ENCODE measurements around the gene YAP1.

YAP1 gene

GRCh38 chr11:102117472-102118113 is 7.3 kb downstream of the YAP1 start:
- DNase-seq (ENCODE audit: low read depth in 2 of 2), result no peak

DNA sequence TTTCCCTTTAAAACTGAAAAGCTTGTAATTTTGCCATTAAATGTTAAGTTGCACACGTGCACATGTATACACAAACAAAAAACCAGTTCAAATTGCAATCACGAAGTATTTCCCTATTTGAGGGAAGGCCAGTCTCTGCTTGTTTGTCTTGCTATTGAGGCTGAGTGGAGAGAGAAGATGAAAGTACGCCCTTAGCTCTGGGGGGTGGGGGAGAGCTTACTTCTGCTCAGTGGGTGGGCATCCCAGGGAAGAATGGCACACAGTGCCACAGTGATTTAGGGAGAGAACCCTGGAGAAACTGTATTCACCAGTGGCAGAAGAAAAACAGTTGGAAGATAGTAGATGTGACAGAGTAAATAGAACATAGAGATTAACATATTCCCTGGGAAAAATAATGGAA is 8.7 kb downstream of the YAP1 start:
- DNase-seq (ENCODE audit: low read depth in 2 of 2), result no peak

DNA sequence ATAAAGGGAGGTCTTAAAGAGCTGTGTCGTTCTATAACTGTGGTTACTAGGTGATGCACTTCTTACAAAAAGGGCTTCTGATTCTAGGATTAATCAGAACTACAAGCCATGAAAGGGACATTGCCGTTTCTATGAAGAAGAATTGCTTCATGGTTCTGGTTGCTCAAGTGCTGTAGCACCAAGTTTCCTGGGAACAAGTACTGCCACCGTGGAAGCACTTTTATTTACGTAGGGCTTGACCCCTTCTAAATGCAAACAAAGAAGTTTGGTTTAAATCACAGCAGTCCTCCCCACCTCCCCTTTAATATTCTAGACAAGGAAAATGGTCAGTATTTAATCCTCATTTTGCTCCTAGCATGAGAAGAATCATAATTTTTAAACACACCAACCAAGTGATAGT is 9.8 kb downstream of the YAP1 start:
- no peak for DNase-seq (ENCODE audit: low read depth in 2 of 2)

DNA sequence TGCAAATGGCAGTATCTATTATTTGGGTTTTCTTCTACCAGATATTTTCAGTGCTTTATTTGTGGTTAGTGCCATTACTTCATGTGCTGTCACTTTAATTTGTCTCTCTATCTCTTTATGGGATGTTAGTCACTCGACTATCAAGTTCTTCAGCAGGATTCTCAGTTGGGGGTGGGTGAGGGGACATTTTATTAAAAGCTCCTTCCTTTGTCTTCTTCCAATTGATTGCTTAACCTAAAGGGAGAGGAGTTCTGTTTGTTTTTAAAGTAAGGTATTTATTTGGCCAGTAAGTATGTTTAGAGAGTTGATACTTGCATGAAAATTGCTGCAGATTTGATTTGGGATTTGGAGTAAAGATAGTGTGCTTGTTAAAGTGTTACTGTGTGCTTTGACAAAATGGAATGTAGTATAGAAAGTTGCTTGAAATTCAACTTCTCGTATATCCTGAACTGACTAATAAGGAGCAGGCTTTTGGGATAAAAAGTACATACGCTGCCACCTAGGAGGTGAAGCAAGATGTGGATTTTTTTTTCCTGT is 10.3 kb downstream of the YAP1 start:
- no peak for DNase-seq (ENCODE audit: low read depth in 2 of 2)

GRCh38 chr11:102121329-102121728 is 11.1 kb downstream of the YAP1 start:
- DNase-seq (ENCODE audit: low read depth in 2 of 2), result no peak

DNA sequence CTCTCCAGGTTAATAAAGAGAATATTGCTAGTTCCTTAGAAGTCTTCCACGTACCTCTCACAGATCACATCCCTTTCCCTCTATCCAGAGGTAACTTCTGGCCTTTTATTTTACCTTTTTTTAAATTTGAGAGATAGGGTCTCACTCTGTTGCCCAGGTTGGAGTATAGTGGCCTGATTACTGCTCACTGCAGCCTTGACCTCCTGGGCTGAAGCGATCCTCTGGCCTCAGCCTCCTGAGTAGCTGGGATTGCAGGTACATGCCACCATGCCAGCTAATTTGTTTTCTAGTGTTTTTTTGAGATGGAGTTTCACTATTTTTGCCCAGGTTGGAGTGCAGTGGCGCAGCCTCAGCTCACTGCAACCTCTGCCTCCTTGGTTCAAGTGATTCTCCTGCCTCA is 24.4 kb downstream of the YAP1 start:
- DNase-seq (ENCODE audit: low read depth in 2 of 2), result no peak

DNA sequence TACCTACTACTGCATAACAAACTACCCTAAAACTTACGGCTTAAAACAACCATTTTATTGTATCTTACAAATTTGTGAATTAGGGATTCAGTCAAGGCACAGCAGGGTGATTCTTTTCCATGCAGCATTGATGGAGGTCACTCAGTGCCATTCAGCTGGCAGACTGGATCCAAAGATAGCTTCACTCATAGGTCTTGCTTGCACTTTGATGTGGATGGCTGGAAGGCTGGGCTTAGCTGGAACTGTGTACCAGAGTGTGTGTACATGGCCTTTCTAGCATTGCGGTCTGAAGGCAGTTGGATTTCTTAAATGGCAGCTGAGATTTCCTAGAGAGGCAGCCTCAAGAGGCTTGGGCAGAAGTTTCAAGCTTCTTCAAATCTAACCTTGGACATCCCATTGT is 25.0 kb downstream of the YAP1 start:
- no peak for DNase-seq (ENCODE audit: low read depth in 2 of 2)

DNA sequence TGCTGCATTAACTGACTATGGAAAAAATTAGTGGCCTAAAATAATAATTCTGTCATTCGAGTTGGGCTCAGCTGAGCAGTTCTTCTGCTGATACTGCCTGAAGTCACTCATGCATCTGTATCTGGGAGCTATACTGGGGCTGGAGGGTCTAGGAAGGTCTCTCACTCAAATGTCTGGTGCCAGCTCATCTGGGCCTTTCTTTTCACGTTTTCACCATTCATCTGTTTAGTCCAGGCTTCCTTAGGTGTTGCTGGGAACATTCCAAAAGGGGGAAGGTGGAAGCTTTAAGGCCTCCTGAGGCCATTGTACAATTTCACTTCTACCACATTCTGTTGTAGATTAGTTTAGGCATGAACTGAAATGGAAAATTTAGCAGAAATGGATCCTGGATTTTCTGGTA is 28.0 kb downstream of the YAP1 start:
- DNase-seq (ENCODE audit: low read depth in 2 of 2), result no peak

DNA sequence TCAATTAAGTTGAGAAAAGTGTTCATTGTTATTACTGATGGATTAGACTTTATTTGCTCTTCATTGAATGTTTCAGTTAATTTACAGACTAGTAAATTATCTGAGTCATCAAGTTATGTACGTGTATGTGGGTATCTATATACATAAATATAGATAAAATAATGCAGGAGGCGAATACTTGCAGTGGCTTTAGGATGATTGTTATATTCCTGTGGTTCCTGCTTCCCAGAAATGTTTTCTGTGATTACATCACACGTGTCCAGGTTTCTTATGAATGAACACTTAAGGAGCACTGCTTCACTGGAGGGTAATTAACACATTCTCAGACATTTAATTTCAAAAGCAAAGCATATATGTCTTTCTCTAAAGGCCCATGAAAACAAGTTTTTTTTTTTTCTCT is 28.4 kb downstream of the YAP1 start:
- DNase-seq (ENCODE audit: low read depth in 2 of 2), result no peak

DNA sequence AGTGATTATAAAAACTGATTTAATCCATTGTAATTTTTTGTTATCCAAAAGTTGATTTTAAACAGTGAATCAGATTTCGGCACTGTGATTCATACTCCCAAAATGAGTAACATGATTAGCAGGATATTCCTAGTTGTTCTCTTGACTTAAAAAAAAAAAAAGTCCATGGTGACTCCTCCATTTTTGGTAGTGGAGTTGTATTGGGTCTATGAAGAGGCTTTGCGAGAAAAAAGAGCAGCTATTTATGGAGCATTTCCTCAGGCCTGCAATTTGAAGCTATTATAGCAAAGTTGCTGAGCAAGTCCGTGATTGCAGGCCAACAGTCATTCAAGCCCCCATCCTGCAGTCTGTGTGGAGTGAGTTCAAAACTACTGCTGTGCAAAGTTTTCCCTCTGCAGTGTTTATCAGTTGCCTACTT is 28.8 kb downstream of the YAP1 start:
- DNase-seq (ENCODE audit: low read depth in 2 of 2), result no peak

- DNase-seq (ENCODE audit: low read depth in 2 of 2), result no peak
Measured at GRCh38 chr11:102142333-102142732, 32.1 kb downstream of the YAP1 start.

GRCh38 chr11:102143867-102144266 is 33.6 kb downstream of the YAP1 start:
- no peak for DNase-seq (ENCODE audit: low read depth in 2 of 2)

DNA sequence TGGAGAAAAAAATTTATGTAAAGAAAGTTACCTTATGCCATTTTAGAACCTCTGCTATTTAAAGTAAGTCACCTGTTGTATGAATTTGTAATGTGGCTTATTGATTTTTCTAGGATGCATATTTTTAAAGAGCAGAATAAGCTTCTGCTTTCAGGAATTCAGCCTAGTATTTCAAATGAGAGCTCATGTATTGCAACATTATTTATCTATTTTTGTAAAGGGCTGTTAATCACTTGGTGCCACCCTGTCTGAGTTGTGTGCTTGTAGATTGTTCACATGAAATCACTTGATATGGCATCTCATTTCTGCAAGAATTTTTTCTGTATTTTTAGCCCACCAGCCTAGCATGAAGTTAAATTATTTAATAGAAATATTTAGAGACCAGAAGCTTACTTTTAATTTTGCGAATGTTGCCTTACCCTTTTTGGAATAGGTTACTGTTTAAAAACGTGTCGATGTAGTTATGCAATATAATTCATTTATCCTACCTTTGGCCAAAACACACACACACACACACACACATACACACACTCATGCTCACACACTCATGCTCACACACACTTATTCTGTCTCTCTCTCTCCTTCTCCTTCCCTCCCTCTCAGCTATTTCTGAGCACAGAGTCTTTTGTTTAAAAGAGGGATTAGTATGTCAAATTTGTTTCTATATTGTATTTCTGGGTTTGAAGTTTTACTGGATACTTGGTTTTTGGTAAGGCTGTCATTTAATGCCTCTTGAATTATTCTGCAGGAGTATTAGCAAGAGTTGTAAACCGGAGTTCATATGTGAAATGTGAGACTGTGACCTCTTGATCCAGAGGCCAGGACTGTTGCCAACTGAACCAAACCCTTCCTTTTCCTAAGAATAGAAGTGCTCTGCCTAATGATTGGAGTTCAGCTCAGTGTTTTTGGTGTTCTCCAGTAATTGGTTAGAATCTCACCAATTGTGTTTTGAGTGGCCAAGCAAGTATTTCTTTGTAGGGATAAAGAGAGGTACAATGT is 34.4 kb downstream of the YAP1 start:
- no peak for DNase-seq (ENCODE audit: low read depth in 2 of 2)

GRCh38 chr11:102147015-102147414 is 36.8 kb downstream of the YAP1 start:
- no peak for DNase-seq (ENCODE audit: low read depth in 2 of 2)

- no peak for DNase-seq (ENCODE audit: low read depth in 2 of 2)
Measured at GRCh38 chr11:102147632-102148031, 37.4 kb downstream of the YAP1 start.

- no peak for DNase-seq (ENCODE audit: low read depth in 2 of 2)
Measured at GRCh38 chr11:102148059-102148458, 37.8 kb downstream of the YAP1 start.

DNA sequence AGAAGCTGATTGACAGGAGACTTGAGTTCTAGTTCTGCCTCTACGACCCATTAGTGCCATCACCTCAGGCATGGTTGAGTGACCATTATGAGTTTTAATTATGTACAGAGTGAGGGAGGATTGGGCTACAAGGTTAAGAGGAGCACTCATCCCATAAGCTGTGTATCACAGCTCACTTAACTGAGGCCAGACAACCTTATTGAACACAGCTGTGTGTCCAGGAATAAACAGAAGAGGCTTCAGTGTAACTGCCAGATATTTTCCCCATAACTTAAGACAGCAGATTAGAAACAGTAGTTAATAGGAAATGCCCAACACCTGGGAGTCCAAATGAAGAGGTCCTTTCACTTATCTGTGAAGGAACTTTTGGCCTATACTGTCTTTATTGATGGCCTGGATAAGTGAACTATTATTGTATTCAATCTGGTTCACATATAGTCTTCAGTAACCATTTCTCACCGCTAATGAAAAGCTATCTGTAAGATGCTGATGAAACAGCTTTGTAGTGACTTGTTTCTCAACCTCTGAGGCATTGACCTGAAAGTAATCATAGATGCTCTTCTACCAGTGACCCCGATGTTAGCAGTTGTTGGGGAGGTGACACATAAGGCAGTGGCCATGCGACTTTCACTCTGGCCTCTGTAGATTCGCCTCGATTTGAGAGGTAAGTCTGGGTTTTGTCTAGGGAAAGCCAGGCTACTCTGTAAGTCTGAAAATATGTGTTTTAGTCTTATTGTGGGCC is 41.7 kb downstream of the YAP1 start:
- no peak for DNase-seq (ENCODE audit: low read depth in 2 of 2)

DNA sequence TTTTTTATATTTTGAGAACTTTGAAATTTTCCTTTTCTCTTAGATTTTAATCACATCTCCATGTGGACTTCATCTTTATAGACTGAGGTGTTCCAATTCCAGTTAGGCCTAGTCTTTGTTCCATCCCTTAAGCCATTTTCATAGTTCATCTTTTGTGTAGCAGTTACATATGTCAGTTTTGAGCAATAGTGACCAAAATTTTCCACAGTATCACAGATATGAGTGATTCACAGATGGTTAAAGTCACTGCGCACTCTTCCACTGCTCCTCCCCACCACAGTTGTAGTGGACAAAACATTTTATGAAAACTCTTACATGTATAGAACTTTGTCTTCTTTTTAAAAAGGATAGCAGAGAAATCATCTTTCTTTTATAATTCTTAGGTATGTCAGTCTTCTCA is 42.8 kb downstream of the YAP1 start:
- DNase-seq (ENCODE audit: low read depth in 2 of 2), result no peak

DNA sequence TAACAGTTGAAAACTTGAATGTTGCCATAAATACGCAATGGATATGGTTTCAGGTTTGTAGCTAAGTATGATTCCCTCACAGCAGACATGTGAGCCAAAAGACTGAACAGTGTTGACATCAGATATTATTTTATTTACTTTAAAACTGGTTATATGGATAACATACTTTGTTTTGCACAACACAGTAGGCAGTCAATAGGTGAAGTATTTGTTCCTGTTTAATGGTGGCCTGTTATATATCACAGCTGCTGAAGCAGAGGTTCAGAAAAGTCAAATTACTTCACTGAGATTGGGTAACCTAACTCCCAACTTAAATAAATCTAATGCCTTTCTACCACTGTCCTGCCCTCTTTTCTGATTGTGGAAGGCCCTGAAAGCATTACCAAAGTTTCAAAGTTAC is 44.6 kb downstream of the YAP1 start:
- DNase-seq (ENCODE audit: low read depth in 2 of 2), result no peak

DNA sequence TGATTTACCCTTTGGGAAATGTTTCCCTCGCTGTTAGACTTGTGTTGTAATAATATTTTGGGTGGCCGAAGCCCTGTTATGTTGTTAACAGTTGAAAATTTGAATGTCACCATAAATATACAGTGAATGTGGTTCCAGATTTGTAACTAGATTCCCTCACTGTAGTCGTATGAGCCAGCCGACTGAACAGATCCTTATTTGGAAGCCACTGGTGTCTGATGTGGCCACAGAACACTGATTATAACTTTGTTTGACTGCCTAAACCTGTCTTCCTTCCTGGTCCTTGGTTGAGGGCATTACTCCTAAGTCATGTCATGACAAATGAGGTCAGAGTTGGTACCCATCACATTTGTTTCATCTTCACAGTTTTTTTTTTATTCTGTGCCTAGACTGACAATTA is 45.4 kb downstream of the YAP1 start:
- no peak for DNase-seq (ENCODE audit: low read depth in 2 of 2)

DNA sequence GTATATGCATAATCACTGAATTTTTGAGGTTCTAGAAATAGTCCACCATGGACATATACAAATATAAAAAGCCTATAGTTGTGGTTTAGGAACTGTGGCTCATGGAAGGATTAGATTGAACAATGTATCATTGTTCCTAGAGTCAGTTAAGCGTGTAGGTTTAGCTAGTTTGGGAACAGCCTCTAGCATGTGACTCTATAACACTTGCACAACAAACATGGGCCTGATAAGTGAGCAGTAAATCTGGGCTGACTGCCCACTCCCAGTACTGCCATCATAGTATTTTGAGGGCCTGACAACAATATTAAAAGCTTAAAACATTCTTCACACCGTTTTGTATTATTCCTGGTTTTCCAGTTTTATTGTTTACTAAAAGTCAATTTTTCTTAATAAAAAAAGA is 47.0 kb downstream of the YAP1 start:
- no peak for DNase-seq (ENCODE audit: low read depth in 2 of 2)

DNA sequence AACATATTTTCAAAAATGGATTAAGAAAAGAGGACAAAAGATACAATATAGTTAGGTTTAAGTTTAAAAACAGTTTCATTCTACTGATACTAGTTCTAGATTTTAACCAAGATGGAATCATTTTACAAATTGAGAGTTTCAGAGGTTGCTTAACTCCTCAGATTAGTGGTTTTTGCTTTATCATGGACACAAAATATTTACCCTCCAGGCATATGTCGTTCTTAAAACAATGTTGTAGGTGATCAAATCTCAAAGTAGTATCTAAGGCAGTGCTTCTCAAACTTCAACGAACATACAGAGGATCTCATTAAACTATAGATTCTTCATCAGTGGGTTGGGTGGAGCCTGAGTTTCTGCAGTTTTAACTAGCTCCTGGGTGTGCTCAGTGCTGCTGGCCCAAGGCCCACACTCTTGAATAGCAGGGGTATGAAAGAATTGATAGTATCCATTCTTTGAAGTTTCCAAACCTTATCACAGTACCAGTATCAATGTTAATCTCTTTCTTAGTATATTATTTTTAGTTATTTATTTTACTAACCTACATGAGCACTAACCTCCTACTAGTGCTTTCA is 48.0 kb downstream of the YAP1 start:
- DNase-seq (ENCODE audit: low read depth in 2 of 2), result no peak
